Smooth muscle cell (in vitro differentiated cells): ENCODE results near the gene RTL3. TPM values are rescaled to one million over a fixed set of nuclear protein-coding genes. Genes with fewer than 3 reads are reported as not detected.
A peak's percentile ranks its signal among the peaks of the same experiment; 100 is the strongest.

Experiments
- DNase-seq: peaks from one replicate; lab custom pipeline; 2025; ENCODE audit not compliant: unreplicated experiment; lab: John Stamatoyannopoulos, UW
- H2AFZ ChIP-seq: fragments of 200-600 bp; sonication (generic); 2 replicates; pipeline ENCODE4 v1.6.0; 2016; ENCODE audit warnings: antibody characterized with exemption, low read depth, mild to moderate bottlenecking
- H3F3A ChIP-seq: fragments of 200-600 bp; sonication (generic); 2 replicates; pipeline ENCODE4 v1.6.0; 2017; ENCODE audit warnings: antibody characterized with exemption, low read depth
- H3K27ac ChIP-seq: fragments of 200-600 bp; sonication (generic); 2 replicates; pipeline ENCODE4 v1.5.1; 2016; ENCODE audit warnings: low read depth, mild to moderate bottlenecking
- H3K27me3 ChIP-seq: fragments of 200-600 bp; sonication (generic); 2 replicates; pipeline ENCODE4 v1.6.1; 2016; ENCODE audit warnings: low read depth, mild to moderate bottlenecking
- H3K36me3 ChIP-seq: fragments of 200-600 bp; sonication (generic); 2 replicates; pipeline ENCODE4 v1.5.1; 2016; ENCODE audit warnings: low read depth
- H3K4me1 ChIP-seq: fragments of 200-600 bp; sonication (generic); 2 replicates; pipeline ENCODE4 v1.5.1; 2016; ENCODE audit warnings: low read depth
- H3K4me2 ChIP-seq: fragments of 200-600 bp; sonication (generic); 2 replicates; pipeline ENCODE4 v1.6.0; 2016; ENCODE audit warnings: mild to moderate bottlenecking
- H3K4me3 ChIP-seq: fragments of 200-600 bp; sonication (generic); 2 replicates; pipeline ENCODE4 v1.5.1; 2016; ENCODE audit warnings: mild to moderate bottlenecking
- H3K79me2 ChIP-seq: fragments of 200-600 bp; sonication (generic); 2 replicates; pipeline ENCODE4 v1.6.0; 2016; ENCODE audit warnings: low read depth, mild to moderate bottlenecking
- H3K9ac ChIP-seq: fragments of 200-600 bp; sonication (generic); 2 replicates; pipeline ENCODE4 v1.6.0; 2016; ENCODE audit warnings: low read depth
- H3K9me3 ChIP-seq: fragments of 200-600 bp; sonication (generic); replicated peaks from 2 replicates; pipeline ENCODE4 v1.5.1; 2016; ENCODE audit warnings: low read depth
- H4K20me1 ChIP-seq: fragments of 200-600 bp; sonication (generic); 2 replicates; pipeline ENCODE4 v1.6.0; 2016; ENCODE audit warnings: low read depth
- WGBS: methylation state at CpG from one replicate; pipeline ENCODE4 v1.1.7; 2016; ENCODE audit warnings: low lambda C conversion rate; 5-methylcytosine and 5-hydroxymethylcytosine counted together
- polyA plus RNA-seq: library from polyadenylated mRNA; unstranded; fragments of >200 nt; fragmentation: Nextera tagmentation; extraction: Ambion mirVana; gene quantifications from 2 replicates; pipeline ENCODE4 v1.2.1, GENCODE V29; 2016
- total RNA-seq: library from RNA; depleted of rRNA; stranded (reverse); fragments of >200 nt; gene quantifications from 2 replicates; pipeline ENCODE4 v1.2.3, GENCODE V29; 2014
- TF ChIP-seq, protein P1 (sequence below): fragments of 200-600 bp; sonication (generic); IDR thresholded peaks from 2 replicates; pipeline ENCODE4 v1.5.1; 2017; ENCODE audit warnings: borderline replicate concordance, mild to moderate bottlenecking, antibody characterized with exemption; ENCODE audit not compliant: insufficient read depth, poor library complexity, severe bottlenecking

The RTL3 gene
- total and polyA plus RNA-seq, 2 experiments from 2014 or later = not detected

DNA sequence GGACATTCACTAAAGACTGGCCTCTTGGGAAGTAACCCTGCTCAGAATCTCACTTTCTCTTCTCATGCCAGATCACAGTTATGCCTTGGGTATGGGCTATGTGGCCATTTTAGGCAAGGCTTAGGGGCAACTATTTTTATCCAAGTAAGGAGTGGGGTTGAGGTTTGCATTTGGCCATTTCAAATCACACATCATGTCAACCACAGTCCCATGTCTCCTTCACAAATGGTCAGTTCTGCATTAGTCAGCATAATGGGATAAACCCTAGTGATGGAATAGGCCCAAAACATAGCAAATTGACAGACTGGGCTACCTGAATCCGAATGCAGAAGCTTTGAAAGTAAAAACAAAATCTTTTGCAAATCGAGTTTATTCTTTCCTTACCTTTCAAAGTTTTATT, 827 bp upstream of the RTL3 start:
- TF ChIP-seq, protein P1, sequence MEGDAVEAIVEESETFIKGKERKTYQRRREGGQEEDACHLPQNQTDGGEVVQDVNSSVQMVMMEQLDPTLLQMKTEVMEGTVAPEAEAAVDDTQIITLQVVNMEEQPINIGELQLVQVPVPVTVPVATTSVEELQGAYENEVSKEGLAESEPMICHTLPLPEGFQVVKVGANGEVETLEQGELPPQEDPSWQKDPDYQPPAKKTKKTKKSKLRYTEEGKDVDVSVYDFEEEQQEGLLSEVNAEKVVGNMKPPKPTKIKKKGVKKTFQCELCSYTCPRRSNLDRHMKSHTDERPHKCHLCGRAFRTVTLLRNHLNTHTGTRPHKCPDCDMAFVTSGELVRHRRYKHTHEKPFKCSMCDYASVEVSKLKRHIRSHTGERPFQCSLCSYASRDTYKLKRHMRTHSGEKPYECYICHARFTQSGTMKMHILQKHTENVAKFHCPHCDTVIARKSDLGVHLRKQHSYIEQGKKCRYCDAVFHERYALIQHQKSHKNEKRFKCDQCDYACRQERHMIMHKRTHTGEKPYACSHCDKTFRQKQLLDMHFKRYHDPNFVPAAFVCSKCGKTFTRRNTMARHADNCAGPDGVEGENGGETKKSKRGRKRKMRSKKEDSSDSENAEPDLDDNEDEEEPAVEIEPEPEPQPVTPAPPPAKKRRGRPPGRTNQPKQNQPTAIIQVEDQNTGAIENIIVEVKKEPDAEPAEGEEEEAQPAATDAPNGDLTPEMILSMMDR = no peak
- Histone ChIP-seq H3K4me2 (no peak overlapping the region), H3K27ac (peak overlapping the region; percentile 1), H3K9ac (no peak overlapping the region), H3F3A (no peaks in the 10 kb centered on the region), H3K27me3 (no peaks in the 10 kb centered on the region), H3K4me1 (no peaks in the 10 kb centered on the region), H3K79me2 (no peaks in the 10 kb centered on the region), H3K4me3 (no peak overlapping the region), H2AFZ (no peak overlapping the region), H3K36me3 (no peaks in the 10 kb centered on the region), H3K9me3 (peaks cover 3% of the 10 kb centered on the region), H4K20me1 (no peaks in the 10 kb centered on the region)
- 47% methylated on average over 2 of the region's 2 CpGs for WGBS
- DNase-seq = no peak

DNA sequence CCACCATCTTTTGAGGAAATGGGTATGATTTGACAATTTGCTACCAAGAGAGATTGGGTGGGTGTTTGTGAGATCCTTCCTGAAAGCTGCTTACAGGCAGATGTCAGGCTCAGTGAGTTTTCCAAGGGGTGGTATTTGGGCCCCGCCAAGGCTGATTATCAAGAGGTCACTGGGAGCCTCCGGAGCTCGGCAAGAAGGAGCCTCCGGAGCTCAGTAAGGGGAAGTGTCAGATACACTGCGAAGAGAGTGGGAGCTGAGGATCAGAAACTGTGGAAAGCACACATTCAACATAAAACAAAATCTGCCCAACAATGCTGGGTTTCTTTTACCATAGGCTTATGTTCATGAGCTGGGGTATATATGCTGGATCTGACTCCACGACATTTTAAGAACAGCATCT, 714 bp downstream of the RTL3 start:
- no peaks in the 10 kb centered on the region for H3K79me2 ChIP-seq
- no peak overlapping the region for H3K4me3 ChIP-seq
- H3K27me3 ChIP-seq = no peaks in the 10 kb centered on the region
- TF ChIP-seq, protein P1 = no peak
- H3K9me3 ChIP-seq = no peaks in the 10 kb centered on the region
- no peaks in the 10 kb centered on the region for H3K36me3 ChIP-seq
- DNase-seq = no peak
- no peaks in the 10 kb centered on the region for H4K20me1 ChIP-seq
- no peak overlapping the region for H3K4me2 ChIP-seq
- peaks cover 6% of the 10 kb centered on the region for H3K4me1 ChIP-seq
- no peak overlapping the region for H3K9ac ChIP-seq
- H2AFZ ChIP-seq = no peak overlapping the region
- H3K27ac ChIP-seq = peak overlapping the region; percentile 8
- WGBS = 85% methylated on average over 6 of the region's 6 CpGs
- H3F3A ChIP-seq = no peaks in the 10 kb centered on the region

DNA sequence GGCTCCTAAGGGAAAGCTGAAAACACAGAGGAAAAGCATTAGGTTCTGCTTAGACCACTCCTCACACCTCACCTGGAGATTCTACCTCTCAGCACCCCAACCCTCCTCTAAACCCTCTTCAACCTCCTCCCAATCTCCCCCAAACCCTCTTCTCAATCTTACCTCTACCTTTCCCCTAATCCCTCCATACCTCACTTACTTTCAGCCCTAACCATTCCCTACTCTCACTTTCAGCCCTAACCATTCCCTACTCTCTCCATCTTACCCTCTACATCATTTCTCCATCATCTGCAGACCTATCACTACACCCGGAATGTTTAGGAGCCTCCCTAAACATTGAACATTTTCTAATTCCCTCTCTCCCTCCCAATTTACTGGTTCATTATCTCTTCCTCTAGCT, 3.5 kb downstream of the RTL3 start:
- no peaks in the 10 kb centered on the region for H4K20me1 ChIP-seq
- TF ChIP-seq, protein P1 = no peak
- WGBS = 88% methylated on average over 1 of the region's 1 CpG
- no peaks in the 10 kb centered on the region for H3K36me3 ChIP-seq
- no peak overlapping the region for H3K4me3 ChIP-seq
- H3K4me1 ChIP-seq = peaks cover 6% of the 10 kb centered on the region
- H3K27me3 ChIP-seq = no peaks in the 10 kb centered on the region
- no peak for DNase-seq
- no peaks in the 10 kb centered on the region for H3K9me3 ChIP-seq
- no peak overlapping the region for H3K4me2 ChIP-seq
- H2AFZ ChIP-seq = no peak overlapping the region
- H3K79me2 ChIP-seq = no peaks in the 10 kb centered on the region
- no peak overlapping the region for H3K9ac ChIP-seq
- H3K27ac ChIP-seq = no peak overlapping the region
- H3F3A ChIP-seq = no peaks in the 10 kb centered on the region

DNA sequence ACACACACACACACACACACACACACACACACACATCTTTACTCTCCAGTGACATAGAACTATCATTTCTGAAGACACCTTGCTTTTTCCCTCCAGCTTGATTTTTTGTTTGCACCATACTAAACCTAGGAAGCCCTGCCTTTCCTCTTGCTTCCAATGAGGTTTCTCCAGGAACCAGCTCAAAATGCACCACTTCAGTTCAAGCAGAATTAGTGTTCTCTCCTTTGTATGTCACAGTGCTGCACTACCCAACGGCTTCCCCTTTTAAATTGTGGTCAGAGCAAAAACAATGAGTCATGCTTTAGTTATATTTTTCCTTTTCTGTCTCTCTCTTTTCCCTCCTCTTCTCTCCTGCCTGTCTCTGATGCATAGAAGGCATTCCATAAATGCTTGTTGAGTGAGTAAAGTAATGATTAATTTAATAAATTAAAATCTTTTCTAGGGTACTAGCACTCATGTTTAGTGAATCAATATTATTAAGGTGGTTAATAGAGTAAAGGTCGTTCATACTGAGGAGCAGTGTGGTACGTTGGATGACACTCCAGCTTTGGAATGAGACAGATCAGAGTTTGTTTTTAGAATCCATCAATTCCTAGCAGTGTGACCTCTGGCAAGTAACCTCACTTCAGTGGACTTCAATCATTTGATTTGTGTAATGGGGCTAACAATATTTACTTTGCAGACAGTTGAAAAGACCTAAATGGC, 5.9 kb downstream of the RTL3 start:
- Histone ChIP-seq H3K4me3 (no peak overlapping the region), H3K27ac (peak overlapping the region; percentile 75), H4K20me1 (no peaks in the 10 kb centered on the region), H3K9ac (no peak overlapping the region), H3K79me2 (no peaks in the 10 kb centered on the region), H3K4me1 (peaks cover 6% of the 10 kb centered on the region), H2AFZ (no peak overlapping the region), H3F3A (no peaks in the 10 kb centered on the region), H3K4me2 (peak overlapping the region; percentile 39), H3K9me3 (no peaks in the 10 kb centered on the region), H3K36me3 (no peaks in the 10 kb centered on the region), H3K27me3 (no peaks in the 10 kb centered on the region)
- DNase-seq = no peak
- TF ChIP-seq, protein P1 = no peak
- 34% methylated on average over 3 of the region's 3 CpGs for WGBS
